NCI-H2196 treated with DMSO at 0.1 percent for 48 hours (cell line): ENCODE results near the gene KCNQ2.

Source experiments
- DNase-seq: peaks from one replicate; lab custom pipeline; 2025; ENCODE audit not compliant: unreplicated experiment; lab: John Stamatoyannopoulos, UW

Gene KCNQ2

DNA sequence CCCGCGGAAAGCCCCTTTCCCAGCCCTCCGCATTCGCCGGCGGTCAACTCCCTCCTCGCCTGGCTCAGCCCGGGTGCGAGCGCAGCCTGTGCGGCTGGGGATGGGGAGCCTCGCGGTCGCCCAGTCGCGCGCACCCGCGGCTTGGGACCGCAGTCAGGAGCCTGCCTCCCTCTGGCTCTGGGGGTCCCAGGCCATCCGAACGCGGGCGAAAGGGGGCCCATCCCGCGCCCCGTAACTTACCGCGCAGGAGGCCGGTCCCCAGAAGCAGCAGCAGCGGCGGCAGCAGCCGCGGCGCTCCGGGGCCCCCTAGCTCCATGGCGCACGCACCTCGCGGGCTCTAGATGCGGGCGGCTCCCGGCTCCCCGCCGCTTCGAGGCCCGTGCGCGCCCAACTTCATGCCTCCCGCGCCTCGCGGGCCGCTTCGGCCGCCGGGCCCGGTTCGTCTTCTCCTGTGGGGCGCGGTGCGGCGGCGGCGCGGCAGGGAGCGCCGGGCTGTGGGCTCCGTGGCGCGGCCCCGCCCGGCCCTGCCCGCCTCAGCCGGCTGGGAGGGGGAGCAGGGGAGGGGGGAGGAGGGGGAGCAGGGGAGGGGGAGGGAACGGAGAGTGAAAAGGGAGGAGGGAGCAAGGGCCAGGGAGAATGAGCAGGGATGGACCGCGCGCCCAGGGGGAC lies 111.5 kb downstream of the KCNQ2 start, which contains the start of gene CHRNA4:
Gene CHRNA4 (minus strand): TSS at position 500 of the 669 bp plus-strand sequence. CDS start 184 bp downstream, at position 316.
- no peak for DNase-seq

DNA sequence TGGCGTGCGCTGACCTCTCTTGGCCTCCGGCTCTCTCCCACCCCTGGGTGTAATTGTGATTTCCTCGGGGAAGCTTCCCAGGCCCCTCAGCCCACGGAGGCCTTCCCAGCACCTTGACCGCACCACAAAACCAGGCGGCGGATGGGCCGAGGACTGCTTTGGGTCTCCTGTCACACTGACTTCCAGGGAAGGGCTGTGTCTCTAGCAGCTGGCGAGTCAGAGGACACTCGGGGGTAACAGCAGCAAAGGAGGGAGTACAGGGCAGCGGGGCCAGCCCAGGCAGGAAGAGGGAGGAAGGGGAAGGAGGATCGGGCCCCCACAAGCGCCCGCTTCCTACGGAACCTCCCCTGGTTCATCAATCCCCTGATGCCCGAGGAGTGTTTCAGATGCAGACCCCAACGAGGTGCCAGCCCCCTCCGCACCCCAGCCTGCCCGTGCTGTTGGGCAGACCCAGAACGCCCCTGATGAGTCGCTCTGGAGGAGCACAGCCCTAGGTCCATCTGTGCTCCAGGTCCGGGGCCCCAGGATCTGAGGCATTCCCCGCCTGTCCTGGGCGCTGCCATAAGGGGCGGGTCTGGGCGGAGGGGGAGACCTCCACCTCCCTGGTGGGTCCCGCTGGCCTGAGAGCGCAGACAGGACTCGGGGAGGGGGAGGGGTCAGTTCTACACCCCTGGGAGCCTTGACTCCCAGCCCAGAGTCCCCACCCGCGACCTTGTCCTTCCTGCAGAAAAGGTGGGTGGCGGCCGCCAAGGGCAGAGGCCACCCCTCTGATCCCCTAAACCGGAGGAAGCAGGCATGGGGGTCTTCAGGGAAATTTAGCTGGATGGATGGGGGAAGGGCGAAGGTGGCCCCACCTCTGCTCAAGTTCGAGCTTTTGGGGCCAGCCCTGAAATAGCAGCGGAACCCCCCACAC lies 112.3 kb downstream of the KCNQ2 start:
- no peak for DNase-seq

DNA sequence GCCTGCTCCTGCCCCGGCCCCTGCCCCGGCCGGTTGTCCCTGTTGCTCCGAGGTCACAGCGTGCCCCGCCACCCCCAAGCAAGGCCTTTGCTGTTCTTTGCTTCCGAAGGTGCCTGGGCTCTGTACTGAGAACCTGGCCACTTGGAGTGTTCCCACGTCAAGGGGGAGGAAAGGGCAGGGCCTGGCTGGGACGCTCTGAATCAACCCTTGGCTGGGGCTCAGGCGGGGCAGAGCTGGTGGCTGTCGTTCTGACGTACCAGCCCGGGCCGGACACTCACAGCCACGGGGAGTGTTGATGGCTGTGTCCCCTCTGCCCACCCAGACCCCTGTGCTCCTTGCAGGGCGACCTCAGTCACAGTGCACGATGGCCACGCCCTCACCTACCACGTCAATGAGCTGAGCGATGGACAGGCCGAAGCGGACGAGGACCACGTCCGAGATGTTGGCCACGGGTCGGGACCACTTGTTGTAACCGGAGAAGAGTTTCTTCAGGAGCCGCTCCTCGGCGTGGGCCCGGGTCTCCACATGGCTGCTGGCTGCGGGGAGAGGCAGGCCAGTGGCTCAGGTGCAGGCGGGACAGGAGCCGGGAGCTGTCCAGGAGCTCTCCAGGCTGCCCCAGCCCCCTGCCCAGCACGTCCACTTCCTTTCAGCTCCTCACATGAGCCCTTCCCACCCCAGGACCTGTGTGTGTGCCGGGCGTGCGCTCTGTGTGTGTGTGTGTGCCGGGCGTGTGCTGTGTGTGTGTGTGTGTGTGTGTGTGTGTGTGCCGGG lies 113.1 kb downstream of the KCNQ2 start:
- no peak for DNase-seq

DNA sequence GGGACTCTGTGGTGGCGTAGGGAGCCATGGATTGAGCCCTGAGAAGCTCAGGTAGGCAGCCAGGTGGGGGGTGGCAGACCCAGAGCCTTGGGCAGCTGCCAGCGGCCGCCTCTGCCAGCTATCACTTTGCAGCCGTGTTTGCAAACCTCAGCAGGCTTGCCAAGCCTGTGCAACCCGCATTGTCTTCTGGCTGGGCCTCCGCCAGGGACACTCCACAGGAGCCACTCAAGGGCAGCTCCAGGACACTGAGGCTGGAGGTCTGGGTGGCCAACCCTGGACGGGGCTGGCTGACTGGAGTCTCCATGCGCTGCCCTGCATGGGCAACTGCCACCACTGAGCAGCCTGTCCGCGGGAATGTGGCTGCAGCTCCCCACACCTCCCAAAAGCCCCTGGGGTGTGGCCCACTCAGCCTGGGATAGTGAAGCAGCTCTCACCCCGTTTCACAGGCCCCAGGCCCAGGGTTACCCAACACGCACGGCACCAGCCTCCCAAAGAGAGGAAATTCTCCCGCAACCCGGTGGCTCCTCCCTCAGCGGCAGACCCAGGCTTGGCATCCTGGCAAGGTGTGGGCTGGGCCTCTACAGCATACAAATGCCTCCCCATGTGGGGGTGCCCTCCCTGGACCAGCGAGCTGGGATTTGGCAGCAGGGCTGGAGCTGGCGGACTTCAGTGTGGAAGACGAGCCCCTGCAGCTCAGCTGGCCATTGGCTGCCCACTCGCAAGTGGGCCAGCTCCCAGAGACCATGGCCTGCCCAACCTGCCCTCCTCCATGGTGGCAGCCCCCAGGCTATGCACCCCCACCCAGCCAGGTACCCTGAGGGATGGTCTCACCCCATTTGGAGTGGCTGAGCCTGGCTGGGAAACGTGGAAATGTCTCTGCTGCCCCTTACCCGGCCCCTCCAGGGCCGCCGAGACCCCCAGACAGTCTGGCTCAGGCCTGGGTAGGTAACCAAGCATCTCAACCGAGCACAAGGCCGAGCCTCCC lies 114.2 kb downstream of the KCNQ2 start:
- peak; percentile 89 for DNase-seq

DNA sequence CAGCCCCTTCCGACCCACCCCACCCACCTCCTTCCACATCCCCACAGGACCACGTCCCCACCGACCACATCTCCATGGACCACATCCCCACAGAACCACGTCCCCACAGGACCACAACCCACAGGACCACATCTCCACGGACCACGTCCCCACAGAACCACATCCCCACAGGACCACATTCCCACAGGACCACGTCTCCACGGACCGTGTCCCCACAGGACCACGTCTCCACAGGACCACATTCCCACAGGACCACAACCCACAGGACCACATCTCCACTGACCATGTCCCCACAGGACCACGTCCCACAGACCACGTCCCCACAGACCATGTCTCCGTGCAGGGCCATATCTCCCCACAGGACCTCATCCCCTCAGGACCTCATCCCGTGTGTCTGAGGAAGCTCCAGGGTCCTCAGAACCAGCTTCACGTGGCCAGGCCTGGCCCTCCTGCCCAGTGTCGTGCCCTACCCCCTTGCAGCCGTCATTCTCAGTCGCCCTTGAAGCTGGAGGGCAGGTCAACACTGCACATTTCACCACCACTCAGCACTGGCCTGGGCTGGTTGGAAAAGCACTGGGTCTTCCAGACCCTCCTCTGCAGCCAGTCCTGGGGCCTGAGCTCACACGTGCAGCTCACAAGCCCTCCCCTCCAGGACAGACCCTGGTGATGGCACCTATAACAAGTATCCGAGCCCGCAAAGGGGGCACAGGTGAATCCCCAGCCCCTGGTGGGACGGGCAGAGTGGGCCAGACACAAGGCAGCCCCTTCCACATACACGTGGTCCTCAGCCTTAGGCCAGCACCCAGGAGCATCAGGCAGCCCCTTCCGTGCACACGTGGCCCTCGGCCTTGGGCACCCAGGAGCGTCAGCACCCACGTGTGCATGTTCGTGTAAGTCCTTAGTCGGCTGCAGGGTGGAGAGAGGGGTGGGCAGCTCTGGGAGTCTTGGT lies 115.2 kb downstream of the KCNQ2 start:
- no peak for DNase-seq

DNA sequence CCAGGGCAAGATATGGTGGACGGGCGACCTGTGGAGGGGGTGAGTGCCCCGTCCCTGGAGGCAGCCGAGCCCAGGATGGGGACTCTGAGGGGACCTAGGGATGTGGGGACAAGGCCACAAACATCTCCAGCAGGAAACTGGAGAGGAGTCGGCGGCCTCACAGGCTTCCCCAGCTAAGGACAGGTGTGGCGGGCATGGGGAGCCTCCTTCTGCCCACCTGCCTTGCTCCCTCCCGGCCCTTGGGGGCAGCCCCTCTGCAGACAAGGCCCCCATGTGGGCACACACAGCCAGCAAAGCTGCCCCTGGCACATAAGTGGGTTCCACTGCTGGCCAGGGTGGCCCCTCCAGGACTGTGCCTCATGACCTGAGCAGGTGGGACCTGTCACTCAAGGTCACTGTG lies 115.9 kb downstream of the KCNQ2 start:
- DNase-seq = no peak

DNA sequence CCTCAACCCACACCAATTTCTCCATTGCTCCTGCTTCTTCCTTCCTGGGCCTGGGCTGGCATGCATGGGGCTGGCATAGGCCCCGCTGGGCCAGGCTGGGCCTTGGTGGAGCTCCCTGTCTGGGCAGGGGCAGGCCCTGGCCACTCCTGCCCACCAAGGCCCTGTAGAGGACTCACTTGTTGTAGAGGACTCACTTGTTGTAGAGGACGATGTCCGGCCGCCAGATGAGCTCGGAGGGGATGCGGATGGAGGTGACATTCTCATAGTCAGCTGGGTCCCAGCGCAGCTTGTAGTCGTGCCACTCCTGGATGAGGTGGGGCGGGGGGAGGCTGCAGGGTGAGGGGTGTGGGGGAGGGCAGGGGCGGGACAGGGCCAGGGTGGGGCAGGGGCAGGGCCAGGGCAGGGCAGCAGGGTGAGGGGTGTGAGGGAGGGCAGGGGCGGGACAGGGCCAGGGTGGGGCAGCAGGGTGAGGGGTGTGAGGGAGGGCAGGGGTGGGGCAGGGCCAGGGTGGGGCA lies 116.6 kb downstream of the KCNQ2 start:
- no peak for DNase-seq

DNA sequence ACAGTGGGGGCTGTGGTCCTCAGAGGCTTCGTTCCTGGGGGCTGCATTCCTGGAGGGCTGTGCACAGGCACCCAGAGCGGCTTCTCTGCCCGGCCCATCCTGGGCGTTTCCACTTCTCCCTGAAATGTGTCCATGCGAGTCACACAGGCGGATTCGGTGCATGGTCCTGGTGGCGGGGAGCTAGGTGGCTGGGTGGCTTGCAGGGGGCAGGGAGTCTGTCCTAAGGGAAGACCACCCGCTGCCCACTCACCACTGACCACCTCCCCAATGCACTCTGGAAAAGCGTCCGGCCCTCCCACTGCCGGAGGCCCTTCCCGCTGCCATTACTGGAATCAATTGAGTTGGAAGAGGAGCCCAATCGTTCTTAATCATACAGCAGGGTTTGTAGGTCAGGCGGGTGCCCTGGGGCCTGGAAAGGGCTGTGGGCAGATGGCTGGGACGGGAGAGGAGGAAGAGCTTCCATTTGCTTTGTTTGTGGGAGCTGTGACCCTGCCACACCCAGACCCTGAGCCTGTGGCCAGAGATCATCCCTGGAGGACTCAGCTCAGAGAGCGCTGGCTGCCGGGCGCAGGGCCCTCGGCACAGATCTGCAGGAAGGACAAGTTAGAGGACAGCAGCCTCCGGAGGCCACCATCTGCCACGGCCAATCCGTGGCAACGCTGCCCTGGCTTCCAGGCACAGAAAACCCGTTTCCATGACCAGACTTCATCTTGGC lies 117.7 kb downstream of the KCNQ2 start:
- no peak for DNase-seq

DNA sequence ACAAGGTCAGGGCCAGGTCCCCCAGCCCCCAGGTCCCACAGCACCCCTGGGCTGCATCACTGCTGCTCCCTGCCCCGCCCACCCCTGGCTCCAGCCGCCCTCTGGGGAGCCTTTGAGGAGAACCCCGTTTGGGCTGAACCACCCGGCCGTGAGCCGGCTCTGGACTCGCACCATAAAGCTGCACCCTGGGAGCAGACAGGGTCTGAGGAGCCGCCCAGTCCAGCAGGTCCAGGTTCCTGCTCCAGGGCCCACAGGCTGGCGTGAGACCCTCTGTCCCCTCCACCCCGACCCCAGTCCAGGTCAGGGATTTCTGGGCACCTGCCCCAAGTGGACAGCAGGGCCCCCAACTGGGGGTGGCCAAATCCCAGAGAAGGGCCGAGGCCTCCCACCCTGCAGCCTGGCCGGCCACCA lies 119.6 kb downstream of the KCNQ2 start:
- DNase-seq = no peak

DNA sequence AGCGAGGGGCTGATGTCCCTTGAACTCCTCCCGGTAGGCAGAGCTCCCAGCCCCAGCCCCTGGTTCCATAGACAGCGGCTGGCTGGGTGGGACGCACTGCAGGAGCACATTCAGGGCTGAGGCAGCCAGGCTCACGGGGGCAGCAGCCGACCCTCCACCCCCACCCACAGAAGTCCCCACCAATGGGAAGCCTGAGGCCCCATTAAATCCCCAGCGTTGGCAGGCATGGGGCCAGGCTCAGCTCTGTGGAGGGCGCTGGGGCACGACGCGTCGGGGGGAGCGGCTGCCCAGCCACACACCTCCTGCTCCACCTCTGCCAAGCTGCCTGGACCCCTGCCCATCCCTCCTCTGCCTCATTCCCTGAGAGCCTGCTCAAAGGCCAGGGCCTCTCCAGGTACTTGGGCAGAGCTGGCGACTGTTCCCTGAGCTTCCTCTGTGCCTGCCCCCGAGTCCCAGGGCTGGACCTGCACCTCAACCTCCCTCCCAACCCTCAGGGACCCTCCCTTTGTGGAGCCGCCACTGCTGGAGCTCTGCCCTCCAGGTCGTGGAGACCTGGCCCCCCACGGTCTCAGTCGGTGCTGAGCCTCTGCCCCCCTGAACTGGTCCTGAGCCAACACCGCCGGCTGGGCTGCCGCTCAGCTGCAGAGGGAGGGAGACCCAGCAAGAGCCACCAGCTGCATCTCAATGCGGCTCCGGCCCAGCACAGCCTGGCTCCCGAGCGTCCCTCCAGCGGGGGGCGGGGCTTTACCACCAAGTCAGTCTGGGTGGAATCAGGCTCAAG lies 120.5 kb downstream of the KCNQ2 start:
- DNase-seq = peak; percentile 69

DNA sequence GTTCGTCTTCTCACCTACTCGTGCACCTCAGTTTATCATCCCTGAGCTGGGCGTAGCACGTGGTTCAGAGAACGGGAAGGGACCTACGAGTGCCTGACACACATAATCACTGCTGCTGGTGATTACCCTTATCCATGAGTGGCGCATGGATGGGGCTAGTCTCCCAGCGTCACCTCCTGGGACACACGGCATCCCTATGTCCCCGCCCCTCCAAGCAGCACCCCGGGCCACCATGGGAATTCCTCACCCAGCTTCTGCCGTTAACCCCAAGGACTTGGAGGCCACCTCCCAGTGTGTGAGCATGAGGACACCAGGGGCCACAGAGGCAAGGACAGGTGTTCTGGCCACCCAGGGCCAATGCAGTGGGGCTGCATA lies 121.1 kb downstream of the KCNQ2 start:
- DNase-seq = no peak

DNA sequence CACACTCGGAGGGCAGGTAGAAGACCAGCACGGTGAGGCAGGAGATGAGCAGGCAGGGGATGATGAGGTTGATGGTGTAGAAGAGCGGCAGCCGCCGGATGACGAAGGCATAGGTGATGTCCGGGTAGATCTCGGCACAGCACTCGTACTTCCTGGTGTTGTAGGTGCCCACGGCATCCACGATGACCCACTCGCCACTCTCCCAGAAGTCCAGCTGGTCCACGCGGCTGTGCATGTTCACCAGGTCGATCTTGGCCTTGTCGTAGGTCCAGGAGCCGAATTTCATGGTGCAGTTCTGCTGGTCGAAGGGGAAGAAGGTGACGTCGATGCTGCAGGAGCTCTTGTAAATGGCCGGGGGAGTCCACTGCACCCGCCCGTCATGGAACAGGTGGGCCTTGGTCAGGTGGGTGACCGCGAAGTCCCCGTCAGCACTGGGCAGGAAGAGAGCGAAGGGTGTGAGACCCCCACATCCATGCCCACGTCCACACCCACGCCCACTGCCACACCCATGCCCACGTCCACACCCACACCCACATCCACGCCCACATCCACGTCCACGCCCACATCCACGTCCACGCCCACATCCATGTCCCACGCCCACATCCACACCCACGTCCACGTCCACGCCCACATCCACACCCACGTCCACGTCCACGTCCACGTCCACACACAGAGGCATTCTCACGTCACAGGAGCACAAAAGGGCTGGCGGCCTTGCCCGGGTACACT lies 121.7 kb downstream of the KCNQ2 start:
- no peak for DNase-seq
